HG03064 (cell line): Measurements from ENCODE around the gene IFIT1.
"Not testable (repeated sequence)": the region's sequence is repeated elsewhere in the genome, so short reads cannot be mapped to it uniquely, and the experiment has no call there.

ENCODE experiments used
- ATAC-seq: cut with Tn5 transposase; IDR thresholded peaks from one replicate; pipeline ENCODE4 v1.9.1; 2021; ENCODE audit warnings: low read depth; ENCODE audit not compliant: unreplicated experiment

IFIT1 gene

GRCh38 chr10:89426230-89426868 lies 33.9 kb downstream of the IFIT1 start:
- no peak for ATAC-seq

- ATAC-seq = no peak
Measured at GRCh38 chr10:89427629-89428028, 35.2 kb downstream of the IFIT1 start.

GRCh38 chr10:89428877-89429276 lies 36.5 kb downstream of the IFIT1 start:
- ATAC-seq = no peak

DNA sequence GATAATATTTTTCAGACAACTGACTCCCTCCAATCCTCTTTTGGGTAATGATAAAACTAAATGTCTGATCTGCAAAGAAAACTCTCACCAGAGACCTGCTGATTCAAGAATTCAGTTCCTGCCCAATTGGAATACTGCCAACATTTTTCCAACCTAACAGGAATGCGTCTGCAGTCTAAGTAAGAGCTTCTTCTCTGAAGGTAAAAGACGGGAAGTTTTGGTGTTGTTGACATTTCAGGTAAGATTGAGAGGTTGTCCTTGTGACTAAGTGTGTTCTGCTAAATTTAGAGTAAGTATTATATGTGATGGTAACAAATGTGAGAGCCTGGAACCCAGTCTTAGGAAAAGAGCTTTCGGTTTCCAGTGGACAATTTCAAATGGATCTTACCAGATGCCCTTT lies 39.6 kb downstream of the IFIT1 start:
- ATAC-seq = no peak

DNA sequence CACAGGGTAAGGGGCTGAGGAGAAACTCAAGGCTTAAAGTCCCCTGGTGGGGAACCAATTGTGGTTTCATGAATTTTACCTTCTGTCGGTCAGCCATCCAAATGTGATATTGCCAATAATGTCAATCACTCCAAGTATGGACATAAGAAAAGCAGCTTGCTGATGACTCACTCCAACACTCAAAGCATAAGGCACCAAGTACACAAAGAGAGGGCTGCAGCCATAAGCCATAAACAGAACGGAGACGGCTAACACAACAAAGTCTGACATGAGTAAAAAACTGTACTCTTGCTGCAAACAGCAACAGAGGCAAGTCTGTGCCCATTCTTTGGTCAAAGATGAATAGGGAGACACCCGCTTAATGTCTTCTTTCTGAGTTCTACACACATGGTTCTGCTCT lies 46.1 kb downstream of the IFIT1 start:
- no peak for ATAC-seq

DNA sequence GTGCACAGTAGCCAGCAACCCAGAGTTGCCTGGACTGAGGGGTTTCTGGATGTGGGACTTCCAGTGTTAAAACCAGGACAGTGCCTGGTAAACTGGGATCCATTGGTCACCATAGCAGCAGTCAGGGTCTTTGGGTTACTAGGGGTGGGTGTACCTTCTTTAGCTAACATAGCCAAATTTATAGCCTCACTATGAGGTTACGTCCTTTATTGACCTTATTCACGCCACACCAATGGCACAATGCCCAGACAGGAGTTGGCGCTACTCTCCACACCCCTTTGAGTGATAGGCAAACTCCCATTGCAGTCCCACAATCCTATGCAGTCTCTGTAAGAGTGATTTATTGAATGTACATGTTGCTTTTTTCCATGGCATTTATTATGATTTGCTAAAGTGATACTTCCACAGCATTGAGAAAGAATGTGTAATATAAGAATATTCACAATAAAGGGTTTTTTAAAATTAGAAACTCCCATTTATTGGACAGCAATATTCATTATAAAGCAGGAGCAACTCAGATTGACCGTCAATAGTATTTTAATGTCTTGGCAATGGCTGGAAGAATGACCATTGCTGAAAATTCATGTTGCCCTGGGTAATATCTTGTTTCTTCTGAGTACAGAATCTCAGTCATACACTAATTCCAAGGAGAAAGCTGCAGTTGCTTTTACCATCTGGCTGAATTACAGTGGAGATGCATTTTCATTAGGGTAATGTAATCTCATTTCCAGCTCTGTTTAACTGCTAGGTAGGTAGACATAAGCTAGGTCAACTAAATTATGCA lies 48.0 kb downstream of the IFIT1 start:
- no peak for ATAC-seq

GRCh38 chr10:89442289-89442688 lies 49.9 kb downstream of the IFIT1 start:
- ATAC-seq = no peak

GRCh38 chr10:89444819-89445218 lies 52.4 kb downstream of the IFIT1 start:
- not testable (repeated sequence) for ATAC-seq

- ATAC-seq = no peak
Measured at GRCh38 chr10:89450901-89451300, 58.5 kb downstream of the IFIT1 start.

DNA sequence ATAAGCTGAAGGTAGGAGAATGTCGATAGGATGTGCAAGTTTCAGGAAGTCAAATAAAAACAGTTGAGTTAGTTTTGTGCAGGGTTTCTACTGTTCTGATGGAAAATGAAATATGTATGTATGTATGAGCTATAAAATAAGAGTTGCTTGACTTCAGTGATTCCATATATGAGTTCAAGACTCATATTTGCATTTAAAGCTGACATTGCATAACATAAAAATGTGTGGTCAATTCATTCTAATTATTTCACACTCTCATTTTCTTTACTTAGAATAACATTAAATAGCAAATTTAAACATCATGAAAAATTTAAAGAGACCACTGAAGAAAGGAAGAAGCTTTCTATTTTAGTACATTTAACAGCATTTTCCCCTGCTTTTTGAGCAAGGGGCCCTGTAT lies 59.8 kb downstream of the IFIT1 start:
- no peak for ATAC-seq

DNA sequence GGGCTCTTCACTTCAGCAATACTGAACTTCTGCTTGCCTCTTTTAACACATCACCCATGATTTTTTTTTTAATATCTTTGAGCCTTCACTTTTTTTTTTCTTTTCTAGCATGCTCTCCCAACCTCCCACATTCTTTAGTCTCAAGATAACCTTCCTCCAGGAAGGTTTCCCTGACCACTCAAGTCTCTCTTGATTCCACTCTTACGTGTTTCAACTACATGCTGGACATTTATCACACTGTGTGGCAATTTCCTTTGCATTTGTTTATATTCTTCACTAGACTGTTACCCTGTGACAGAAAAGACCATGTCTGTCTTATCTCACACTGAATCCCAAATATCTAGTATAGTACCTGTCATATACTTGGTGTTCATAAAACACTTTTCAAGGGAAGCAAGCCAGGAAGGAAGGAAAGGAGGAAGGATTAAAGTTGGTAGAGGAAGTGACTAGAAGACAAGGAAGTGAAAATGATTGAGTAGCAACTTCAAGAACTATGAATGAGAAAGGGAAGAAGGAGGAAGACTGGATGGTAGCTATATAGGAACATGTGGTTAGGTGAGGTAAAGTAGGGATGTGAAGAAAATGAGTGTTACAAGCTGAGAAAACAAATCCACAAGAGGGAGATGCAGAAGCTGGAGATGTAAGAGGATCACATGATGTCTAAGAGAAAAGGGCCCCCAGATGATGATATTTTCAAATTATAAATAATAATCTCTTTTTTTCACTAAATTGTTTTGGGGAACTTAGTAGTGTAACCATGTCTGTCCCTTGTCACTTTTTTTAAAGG lies 62.3 kb downstream of the IFIT1 start:
- no peak for ATAC-seq
